Adrenal gland (tissue), 5 donors: Measurements from ENCODE around the gene SKIC2.
"Not testable (repeated sequence)": the region's sequence is repeated elsewhere in the genome, so short reads cannot be mapped to it uniquely, and the experiment has no call there.

Experiments
- CTCF ChIP-seq, 6 experiments: fragments of 450-650 bp in 4 of 6; fragments of 200-600 bp in 2 of 6; sonication (generic) in 1 of 6; IDR thresholded peaks; 1 replicate in 5 of 6; 2 replicates in 1 of 6; pipeline versions ENCODE4 v1.5.1 to v1.8.0; 2016 to 2021; ENCODE audit warnings: antibody characterized with exemption in 6 of 6, mild to moderate bottlenecking in 2 of 6, moderate library complexity in 1 of 6
- POLR2A ChIP-seq, 2 donors: fragments of 450-650 bp; IDR thresholded peaks; one replicate each; pipeline ENCODE4 v1.6.1; 2017; ENCODE audit warnings: antibody characterized with exemption in 2 of 2, mild to moderate bottlenecking in 2 of 2, moderate library complexity in 1 of 2
- donor health status: DM: no; HTN: no; CAD: no.

DNA sequence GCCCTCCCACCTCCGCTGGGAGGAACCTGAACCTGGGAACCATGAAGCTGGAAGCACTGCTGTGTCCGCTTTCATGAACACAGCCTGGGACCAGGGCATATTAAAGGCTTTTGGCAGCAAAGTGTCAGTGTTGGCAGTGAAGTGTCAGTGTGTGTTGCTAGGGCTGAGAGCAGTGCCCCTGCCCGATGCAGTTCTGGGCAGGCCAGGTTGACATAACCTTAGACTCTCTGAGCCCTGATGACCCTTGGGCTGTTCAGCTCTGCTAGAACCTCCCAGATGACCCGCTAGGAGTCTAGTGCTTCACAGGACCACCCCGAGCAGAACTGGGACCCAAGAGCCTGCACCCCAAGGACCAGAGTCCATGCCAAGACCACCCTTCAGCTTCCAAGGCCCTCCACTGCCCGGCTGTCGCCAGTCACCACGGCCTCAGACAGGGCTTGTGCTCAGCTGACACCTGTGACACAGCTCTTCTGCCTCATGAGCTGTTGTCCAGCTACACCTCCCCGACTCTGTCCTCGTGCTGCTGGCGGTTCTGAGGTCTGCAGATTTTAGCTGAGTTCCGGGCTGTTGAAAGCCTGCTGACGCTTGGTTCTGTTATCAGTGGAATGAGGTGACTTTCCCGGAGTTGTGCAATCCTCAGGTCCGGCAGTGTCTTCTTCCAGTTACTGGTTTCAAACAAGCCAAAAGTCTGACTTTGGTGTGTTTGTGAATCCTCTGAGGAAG lies 43.7 kb downstream of the SKIC2 start:
- TF ChIP-seq POLR2A, CTCF (IDR thresholded peaks at IDR 0.05): not testable (repeated sequence)
